Tongue (tissue), 3 donors: Measurements from ENCODE around the gene WDR77. TPM values are rescaled to one million over a fixed set of nuclear protein-coding genes. Genes with fewer than 3 reads are reported as not detected.

Experiments used
- DNase-seq: peaks from one replicate; pipeline ENCODE4 v3.0.0-alpha.2; 2015
- small RNA-seq: library from RNA; depleted of rRNA; stranded (forward); fragments of <200 nt; gene quantifications from one replicate; pipeline ENCODE3, GENCODE V24; 2014; ENCODE audit warnings: low replicate concordance
- total RNA-seq: library from RNA; depleted of rRNA; stranded (reverse); fragments of >200 nt; gene quantifications from one replicate; pipeline ENCODE4 v1.2.3, GENCODE V29; 2014

The WDR77 gene
- total RNA-seq, 1 donor from 2014 or later: 25.7 TPM

DNA sequence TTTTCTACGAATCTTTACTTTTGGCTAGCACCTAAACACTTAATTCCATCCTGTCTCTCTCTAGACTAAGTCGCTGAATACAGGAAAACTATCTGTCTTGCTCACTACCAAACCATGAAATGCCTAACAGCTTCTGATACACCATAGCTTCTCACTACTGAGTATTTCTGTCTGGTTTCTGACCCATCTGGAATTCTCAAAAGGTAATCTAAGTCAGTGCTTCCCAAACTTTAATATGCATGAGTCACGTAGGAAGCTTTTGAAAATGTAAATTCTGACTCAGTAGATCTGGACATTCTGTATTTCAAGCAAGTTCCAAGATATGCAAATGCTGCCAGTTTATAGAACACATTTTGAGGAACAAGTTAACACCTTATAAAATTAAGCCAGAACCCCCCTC lies 12.3 kb downstream of the WDR77 start:
- no peak for DNase-seq

DNA sequence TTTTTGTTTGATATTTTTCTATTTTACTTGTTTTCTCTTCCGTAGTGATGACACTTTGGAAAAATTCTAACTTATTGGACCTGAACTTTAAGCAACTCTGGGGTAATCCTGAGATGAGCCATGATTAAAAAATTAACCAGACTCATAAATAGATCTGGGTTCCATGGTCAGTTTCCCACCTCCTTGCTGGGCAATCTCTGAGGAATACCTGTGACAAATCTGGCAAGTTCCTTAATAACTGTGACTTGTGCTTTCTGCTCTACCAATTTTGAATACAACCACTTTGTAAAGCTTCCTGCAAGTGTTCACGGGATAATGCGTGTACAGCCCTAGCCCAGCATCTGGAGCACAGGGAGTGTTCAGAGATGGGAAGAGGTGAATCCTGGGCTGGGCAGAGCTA lies 24.8 kb downstream of the WDR77 start:
- DNase-seq: no peak

DNA sequence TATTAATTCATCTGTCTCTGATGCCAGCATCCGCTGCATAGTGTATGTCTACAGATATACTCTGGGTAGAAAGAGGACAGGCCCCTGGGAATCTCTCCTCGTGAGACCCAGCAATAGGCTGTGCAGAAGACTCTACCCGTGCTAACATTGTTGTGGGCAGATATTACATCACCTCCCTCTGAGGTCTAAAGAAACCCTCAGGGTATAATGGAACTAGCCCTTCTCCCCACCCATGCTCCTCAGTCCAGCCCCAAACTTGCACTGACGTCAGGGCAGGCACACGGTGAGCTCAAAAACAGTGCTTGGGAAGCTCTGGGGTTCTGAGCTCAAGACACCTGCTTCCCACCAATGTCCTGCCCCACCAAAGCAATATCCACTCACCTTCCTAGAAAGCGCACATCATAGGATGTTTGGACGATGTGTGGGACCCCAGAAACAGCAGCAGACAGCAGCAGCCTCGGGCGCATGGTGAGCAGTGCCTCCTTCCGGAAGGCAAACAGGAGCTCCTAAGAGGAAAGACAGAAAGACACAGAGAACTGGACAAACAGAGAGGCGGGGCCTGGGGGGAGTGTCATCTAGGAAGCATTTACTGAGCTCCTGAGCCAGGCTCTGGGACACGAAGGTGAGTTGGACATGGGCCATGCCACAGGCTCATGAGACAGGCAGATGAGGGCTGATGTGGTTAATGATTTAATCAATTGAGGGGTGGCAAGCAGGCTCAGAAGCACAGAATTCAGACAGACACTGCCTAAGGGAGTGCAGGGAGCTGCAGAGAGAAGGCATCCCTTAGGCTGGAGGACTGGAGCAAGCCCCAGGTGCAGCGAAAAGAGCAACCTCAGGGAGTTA lies 26.3 kb downstream of the WDR77 start:
- no peak for DNase-seq

- DNase-seq: no peak
Measured at GRCh38 chr1:111420377-111420776, 28.7 kb downstream of the WDR77 start.

DNA sequence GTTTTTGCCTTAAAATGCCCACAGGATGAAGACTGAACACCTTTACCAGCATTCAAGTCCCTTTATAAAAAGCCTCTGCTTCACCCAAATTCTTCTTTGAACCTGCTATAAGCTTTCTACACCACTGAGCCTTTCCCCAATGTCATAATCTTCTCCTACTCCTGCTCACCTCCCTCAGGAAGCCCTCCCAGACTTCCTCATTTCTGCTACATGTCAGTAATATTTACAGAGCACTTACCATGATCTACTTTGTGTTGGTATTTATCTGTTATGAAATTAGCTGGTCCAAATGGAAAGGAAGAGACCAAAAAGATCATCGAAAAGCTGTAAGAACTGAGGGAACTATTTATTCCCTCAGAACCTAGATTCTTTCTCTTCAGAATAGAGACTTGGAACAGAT lies 30.0 kb downstream of the WDR77 start:
- no peak for DNase-seq

DNA sequence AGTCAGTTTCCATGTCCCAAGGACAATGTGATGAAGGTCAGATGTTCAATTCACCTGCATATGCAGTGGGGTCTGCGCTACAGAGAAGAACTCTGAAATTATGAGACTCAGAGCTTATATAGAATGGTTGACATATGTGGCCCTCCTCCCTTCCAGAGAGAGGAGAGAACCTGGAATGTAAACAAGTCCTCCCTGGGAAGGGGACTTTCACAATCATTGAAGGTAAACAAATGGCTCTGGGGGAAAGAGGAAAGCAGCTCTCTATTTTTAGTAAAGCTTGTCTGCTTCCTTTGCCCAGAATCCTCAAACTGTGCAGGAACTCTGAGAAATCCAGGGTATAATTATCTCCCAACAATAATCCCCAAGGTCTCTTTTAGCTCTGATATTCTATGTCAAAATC lies 31.3 kb downstream of the WDR77 start:
- DNase-seq: peak; percentile 30

DNA sequence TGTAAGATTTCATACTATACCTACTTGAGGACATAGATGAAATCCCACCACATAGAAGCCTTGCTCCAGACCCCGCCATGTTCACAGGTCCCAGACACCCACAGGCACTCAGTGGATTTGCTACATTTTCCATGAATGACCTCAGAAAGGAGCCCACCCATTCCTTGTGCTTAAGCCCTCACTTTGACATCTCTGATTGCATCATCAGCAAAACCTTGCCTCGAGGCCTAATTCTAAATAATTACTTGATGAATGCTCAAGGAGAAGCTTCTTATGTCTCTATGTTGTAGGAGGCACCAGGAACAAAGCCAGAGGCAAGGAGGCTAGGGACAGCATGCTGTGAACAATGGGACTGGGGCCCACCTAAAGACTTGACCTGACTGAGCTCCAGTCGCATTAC lies 33.6 kb downstream of the WDR77 start:
- no peak for DNase-seq

DNA sequence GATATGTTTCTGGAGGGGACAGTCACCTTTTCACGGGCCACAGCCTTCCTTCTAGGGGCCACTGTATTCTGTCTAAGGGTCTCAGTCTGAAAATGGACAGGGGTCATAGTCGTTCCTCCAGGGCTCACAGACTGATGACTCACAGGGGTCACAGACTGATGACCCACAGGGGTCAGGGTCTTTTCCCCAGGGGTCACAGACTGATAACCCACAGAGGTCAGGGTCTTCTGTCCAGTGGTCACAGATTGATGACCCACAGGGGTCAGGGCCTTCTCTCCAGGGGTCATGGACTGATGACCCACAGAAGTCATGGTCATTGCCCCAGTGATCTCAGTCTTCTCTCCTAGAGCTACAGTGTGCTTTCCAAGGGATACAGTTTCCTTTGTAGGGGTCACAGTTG lies 34.3 kb downstream of the WDR77 start:
- no peak for DNase-seq

- no peak for DNase-seq
Measured at GRCh38 chr1:111412839-111413238, 36.2 kb downstream of the WDR77 start.

DNA sequence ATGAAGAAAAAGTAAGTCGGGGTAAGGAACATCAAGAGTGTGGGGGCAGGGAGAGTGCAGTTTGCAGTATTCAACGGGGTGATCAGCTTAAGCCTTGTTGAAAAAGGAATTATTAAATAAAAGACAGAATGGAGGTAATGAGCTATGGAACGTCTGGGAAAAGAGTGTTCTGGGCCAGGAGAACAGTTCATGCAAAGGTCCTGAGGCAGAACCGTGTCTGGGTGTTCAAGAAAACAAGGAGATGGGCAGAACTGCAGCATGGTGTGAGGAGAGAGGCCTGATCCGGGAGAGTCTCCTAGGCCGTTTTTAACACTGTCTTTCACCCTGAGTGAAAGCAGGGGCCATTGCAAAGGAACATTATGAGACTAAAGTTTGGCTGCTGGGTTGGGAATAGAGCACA lies 41.8 kb downstream of the WDR77 start:
- DNase-seq: no peak

DNA sequence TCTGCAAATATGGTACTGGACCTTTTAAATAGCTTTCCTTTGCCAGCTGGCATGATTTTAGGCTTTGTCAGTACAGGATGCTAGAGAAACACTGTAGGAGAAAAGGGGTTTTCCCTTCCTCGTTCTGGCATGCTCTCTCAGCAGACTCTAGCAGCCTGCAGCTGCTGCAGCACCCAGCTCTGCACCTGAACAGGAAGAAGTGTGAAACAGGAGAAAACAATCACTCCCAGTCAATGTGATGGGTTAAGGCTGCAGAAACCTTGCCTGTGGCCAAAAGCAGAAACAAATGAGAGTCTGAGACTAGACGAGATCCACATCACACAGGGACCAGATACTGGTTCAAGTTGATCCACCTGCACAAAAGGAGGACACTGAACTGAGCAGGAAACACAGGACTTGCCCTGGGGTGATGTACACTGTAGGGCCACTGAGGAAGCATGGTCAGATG lies 42.7 kb downstream of the WDR77 start:
- peak; percentile 83 for DNase-seq

DNA sequence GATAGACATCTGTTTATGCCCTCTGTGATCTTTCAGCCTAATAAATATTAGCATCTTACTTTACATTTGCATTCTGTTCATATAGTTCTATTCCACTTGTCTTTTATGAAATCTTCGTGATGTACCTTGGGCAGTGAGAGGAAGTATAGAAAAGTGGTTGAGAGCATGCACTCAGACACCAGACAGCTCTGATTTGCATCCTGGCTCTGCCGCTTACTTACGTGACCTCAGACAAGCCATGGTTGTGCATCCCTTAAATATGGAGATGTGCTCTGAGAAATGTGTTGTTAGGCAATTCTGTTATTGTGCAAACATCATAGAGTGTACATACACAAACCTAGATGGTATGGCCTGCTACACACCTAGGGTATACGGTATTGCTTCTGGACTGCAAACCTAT lies 44.5 kb downstream of the WDR77 start:
- DNase-seq: no peak

DNA sequence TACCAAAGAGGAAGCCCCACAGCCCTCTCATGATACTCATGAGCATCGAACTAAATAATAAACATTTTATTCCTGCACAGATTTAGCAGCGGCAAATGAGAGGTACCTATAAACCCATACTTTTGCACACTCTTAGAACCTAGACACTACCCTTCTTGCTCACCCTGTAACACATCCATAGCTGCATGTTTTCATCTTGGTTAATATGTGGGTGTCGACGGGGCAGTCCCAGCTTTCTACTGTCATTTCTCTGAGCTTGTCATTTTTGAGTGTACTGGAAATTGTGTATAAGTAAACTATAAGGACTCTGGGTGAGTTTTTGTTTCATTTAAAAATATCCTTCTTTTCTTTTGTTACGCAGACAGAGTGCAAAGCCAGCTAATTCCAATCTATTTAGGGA lies 47.0 kb downstream of the WDR77 start:
- DNase-seq: no peak

GRCh38 chr1:111399792-111400610 lies 49.1 kb downstream of the WDR77 start:
- peak; percentile 76 for DNase-seq

DNA sequence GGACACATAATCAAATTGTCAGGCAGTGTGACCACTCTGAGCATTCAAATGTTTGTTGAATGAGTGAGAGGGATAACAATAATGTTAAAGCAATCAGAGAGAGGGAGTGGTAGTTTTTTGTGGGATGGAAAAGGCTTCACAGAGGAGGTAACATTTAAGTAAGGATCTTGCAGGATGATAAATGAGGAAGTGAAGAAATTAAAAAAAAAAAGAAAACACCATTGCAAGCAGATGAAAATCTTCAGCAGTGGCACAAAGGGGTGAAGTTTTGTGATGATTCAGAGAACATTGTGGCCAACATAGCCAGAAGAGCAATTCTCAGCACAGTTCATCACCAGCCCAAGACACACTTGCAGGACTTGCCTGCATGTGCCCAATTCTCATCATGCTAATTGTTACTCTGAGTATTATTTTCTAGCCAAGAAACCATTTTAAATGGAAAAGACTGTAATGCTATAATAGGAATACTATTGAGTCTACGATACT lies 56.6 kb downstream of the WDR77 start:
- no peak for DNase-seq

- DNase-seq: no peak
Measured at GRCh38 chr1:111392042-111392441, 57.0 kb downstream of the WDR77 start.

Small RNAs within 50 kb of the gene (small RNA-seq; reads per million reads assigned to genes)
- not detected for gene RF00019
- not detected for gene RNU6-792P

Other genes starting within 250 kb of the WDR77 start
- 12.0 TPM for gene DENND2D, start 248.6 kb downstream of the WDR77 start, total RNA-seq
- gene CHI3L2, start 221.5 kb downstream of the WDR77 start, total RNA-seq: 5.0 TPM
- gene CHIA, start 158.4 kb downstream of the WDR77 start, total RNA-seq: not detected
- 2.7 TPM for gene OVGP1, start 21.5 kb downstream of the WDR77 start, total RNA-seq
- 411 TPM for gene ATP5PB, start 208 bp upstream of the WDR77 start, total RNA-seq
- gene C1orf162, start 24.7 kb upstream of the WDR77 start, total RNA-seq: 3.8 TPM
- not detected for gene ADORA3, start 54.4 kb upstream of the WDR77 start, total RNA-seq
- not detected for gene TMIGD3, start 54.4 kb upstream of the WDR77 start, total RNA-seq
- 43.0 TPM for gene RAP1A, start 170.5 kb upstream of the WDR77 start, total RNA-seq